GM12801 (cell line): ENCODE results near the gene DCAF8.

ENCODE experiments used
- TF ChIP-seq, protein P1 (sequence below): IDR thresholded peaks from one replicate; pipeline ENCODE4 v1.5.1; 2011; ENCODE audit warnings: control low read depth; ENCODE audit not compliant: insufficient read length; ENCODE audit errors: extremely low read depth

The DCAF8 gene

DNA sequence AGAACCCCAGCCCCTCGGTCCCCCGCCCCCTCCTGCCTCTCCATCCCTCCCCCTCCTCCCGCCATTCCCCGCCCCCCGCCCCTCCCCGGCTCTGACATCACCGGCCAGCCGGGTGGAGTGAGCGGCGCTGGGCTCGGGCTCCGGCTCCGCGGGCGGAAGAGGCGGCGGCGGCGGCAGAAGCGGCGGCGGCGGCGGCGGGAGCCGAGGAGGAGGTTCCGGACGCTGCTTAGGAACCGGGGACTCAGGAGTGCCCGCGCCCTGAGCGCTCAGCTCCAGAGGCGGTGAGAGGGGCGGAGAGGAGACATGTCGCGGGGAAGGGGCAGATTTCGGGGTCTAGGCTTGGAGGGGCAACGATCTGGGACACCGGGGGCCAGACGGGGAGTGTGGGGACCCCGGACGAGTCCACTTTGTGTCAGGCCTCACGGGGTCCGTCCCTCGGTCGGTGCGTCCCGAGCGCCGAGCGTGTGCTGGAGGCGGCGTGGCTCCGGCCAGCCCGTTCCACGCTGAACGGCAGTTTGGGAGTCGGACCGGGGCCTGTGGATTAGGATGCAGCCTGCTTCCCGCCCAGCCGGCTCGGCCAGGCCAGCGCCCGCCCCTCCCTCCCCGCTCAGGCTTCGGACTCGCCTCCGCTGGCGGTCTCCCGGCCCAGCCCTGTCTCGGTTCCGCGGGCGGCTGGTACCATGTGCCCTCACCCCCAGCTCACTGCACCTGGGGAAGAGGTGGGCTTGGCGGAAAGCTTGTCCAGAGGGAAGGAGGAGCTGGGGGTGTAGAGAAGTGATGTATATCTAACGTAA is 56.9 kb downstream of the DCAF8 start, which contains the start of gene PEA15:
Gene PEA15, plus strand, starts transcription at position 143 of the 794 bp plus-strand sequence. CDS start 6,161 bp downstream, outside the sequence.
- TF ChIP-seq, protein P1, sequence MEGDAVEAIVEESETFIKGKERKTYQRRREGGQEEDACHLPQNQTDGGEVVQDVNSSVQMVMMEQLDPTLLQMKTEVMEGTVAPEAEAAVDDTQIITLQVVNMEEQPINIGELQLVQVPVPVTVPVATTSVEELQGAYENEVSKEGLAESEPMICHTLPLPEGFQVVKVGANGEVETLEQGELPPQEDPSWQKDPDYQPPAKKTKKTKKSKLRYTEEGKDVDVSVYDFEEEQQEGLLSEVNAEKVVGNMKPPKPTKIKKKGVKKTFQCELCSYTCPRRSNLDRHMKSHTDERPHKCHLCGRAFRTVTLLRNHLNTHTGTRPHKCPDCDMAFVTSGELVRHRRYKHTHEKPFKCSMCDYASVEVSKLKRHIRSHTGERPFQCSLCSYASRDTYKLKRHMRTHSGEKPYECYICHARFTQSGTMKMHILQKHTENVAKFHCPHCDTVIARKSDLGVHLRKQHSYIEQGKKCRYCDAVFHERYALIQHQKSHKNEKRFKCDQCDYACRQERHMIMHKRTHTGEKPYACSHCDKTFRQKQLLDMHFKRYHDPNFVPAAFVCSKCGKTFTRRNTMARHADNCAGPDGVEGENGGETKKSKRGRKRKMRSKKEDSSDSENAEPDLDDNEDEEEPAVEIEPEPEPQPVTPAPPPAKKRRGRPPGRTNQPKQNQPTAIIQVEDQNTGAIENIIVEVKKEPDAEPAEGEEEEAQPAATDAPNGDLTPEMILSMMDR, result no peak

DNA sequence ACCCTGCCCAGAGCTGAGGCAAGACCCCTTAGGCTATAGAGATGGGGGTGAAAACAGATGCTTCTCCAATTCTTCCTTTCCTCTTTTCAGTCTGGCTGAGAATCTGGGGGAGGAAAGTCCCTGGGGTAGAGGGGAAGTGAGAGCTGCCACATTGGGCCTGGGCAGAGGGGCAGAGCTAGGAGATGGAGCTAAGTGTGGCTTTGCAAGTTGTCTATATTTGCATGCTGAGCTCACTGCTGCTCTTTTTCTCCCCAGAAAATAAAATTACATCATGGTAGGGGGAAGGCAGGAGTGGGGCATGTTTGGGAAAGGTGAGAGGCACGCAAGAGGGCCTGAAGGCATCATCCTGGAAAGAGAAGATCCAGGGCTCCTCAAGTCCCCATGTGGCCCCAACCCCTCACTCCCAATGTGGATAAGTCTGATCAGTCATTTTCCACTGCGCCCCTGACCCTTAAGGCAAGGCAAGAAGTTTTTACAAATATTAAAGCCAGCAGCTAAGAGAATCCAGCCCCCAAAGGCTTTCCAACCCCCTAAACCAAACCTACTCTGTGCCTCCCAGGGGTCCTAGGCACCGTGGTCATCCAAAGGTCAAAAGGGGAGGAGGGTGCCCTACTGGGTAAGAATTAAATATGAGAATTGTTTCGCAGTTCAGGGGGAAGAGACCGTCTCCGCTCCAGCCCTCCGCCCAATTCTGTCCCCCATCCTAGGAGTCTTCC is 57.7 kb downstream of the DCAF8 start:
- TF ChIP-seq, protein P1, result no peak

DNA sequence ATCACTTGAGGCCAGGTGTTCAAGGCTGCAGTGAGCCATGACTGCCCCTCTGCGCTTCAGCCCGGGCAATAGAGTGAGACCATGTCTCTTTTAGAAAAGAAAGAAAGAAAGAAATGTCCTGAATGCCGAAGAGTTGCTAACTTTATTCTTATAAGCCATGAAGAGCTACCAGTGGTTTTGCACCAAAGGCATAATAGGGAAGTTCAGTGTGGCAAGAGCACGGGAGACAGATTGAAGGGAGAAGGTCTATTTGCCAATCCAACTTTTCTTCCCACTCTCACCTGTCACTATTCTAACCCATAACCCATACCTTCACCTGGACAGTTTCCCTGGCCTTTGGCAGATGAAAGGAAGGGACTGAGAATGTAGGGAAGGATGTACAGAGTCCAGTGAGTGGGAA is 61.6 kb downstream of the DCAF8 start:
- TF ChIP-seq, protein P1, result no peak

DNA sequence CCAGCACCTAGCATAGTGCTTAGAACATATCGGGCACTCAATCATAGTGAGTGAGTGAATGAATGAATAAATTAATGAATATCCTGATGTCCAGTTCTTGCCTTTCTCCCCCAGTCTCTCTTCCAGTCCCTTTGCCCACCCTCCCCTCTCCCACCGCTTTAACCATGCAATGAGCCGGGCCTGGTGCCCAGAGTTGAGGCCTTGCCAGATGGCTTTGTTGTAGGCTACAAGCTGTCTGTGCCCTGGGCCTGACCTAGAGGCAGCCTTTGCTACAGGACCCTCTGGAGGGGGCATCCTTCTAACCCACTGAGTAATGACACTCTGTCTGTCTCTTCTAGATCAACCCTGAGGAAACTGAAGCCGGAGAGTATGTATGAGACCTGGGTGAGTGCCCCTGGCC is 65.1 kb downstream of the DCAF8 start:
- TF ChIP-seq, protein P1, result no peak

DNA sequence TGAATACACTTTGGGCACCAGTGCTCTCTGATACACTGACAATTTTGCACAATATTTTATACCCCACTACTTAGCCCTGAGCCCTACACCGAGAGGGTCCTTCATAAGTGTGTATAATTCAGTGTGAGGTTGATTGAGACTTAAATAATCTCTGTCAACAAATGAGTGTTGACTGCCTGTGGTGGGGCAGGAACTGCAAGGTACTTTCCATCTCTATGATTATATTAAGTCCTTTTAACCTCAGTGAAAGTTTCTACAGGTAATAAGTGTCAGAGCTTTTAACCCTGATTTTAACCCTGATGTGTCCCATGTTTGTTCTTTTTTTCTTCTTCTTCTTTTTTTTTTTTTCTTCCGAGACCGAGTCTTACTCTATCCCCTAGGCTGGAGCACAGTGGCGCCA is 66.2 kb downstream of the DCAF8 start:
- TF ChIP-seq, protein P1, result no peak

DNA sequence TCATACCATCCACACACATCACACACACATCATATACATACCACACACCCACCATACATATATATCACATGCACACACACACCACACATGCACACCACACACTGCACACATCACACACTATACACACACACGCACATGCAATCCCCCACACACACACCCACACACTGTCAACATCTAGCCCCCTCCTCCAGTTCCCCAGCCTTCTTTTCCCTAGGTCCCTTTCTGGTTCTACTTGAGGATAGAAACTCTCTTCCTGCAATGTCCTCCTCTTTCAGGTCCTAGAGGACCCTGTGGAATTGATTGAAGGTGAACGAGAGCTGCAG is 67.7 kb downstream of the DCAF8 start:
- TF ChIP-seq, protein P1, result no peak

DNA sequence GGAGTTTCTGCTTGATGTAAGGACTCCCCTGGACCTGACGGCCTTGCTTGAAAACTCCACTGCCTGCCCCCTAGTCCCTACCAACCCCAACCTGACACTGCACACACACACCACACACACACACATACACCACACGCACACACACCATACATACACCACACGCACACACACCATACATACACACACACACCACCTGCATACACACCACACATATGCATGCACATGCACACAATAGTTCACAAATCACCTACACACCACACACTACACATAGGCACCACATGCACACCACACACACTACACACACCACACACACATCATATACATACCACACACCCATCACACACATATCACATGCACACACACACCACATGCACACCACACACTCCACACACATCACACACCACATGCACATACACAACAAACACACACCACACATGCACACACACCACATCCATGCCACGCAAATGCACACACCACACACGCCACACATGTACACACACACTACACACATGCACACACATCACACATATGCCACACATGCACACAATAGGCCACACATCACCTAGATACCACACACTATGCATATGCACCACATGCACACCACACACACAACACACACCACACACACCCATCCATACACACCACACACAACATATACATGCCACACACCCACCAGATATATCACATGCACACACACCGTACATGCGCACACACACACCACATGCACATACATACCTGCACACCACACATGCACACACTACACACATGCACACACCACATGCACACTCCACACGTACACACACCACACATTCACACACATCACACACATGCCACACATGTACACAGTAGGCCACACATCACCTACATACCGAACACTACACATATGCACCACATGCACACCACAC is 68.3 kb downstream of the DCAF8 start:
- TF ChIP-seq, protein P1, result no peak
